Spinal cord (tissue), 10 donors: Measurements from ENCODE around the gene PRICKLE2. TPM values are rescaled to one million over a fixed set of nuclear protein-coding genes. Genes with fewer than 3 reads are reported as not detected.

Experiments
- DNase-seq, 6 donors: peaks; one replicate each; pipeline versions ENCODE4 v3.0.0 to v3.0.0-alpha.2; 2013 to 2015; ENCODE audit warnings: low spot score in 6 of 6, low read depth in 4 of 6
- H3K27ac ChIP-seq: one replicate; pipeline ENCODE4 v1.5.1; 2013; ENCODE audit warnings: low read depth, low read length, control low read depth
- H3K27me3 ChIP-seq: one replicate; pipeline ENCODE4 v1.6.1; 2013; ENCODE audit warnings: low read length; ENCODE audit not compliant: control insufficient read depth, insufficient read depth
- H3K36me3 ChIP-seq: one replicate; pipeline ENCODE4 v1.6.1; 2013; ENCODE audit warnings: low read length; ENCODE audit not compliant: control insufficient read depth, insufficient read depth
- H3K4me1 ChIP-seq: one replicate; pipeline ENCODE4 v1.6.1; 2013; ENCODE audit warnings: low read length; ENCODE audit not compliant: control insufficient read depth, insufficient read depth
- H3K4me3 ChIP-seq: one replicate; pipeline ENCODE4 v1.5.1; 2013; ENCODE audit warnings: low read depth, low read length, control low read depth
- H3K9me3 ChIP-seq: one replicate; pipeline ENCODE4 v1.6.1; 2013; ENCODE audit warnings: low read length; ENCODE audit not compliant: control insufficient read depth, insufficient read depth
- WGBS: methylation state at CpG from one replicate; pipeline ENCODE4 v1.1.5; 2013; ENCODE audit warnings: missing lambda C conversion rate; ENCODE audit not compliant: insufficient coverage; 5-methylcytosine and 5-hydroxymethylcytosine counted together
- polyA plus RNA-seq, 2 donors: library from polyadenylated mRNA; unstranded; fragments of 120-200 nt; gene quantifications; one replicate each; pipeline ENCODE4 v1.2.1, GENCODE V29; 2013; ENCODE audit not compliant: insufficient read length in 2 of 2
- total RNA-seq, 2 donors: library from RNA; depleted of rRNA in 1 of 2; stranded (reverse); fragments of 120-200 nt in 1 of 2; fragments of >200 nt in 1 of 2; gene quantifications; one replicate each; pipeline versions ENCODE4 v1.2.3 to v1.2.4, GENCODE V29; 2013 to 2014
- donor health status: healthy.

PRICKLE2 gene
- total and polyA plus RNA-seq, 4 donors, result 24.2 to 51.3 (median 27.3) TPM

- no peak for DNase-seq
- H3K27ac ChIP-seq, result peak overlapping the region; percentile 54
- no CpG with 5 or more reads among the region's 2 CpGs for WGBS
- H3K27me3 ChIP-seq, result no peaks in the 10 kb centered on the region
- peaks cover 9% of the 10 kb centered on the region for H3K4me1 ChIP-seq
- H3K9me3 ChIP-seq, result no peaks in the 10 kb centered on the region
- H3K4me3 ChIP-seq, result peak overlapping the region; percentile 63
- H3K36me3 ChIP-seq, result no peaks in the 10 kb centered on the region
Measured at GRCh38 chr3:64266983-64267382, 41.7 kb upstream of the PRICKLE2 start.

- Histone ChIP-seq H3K9me3 (no peaks in the 10 kb centered on the region), H3K4me1 (peaks cover 9% of the 10 kb centered on the region)
Measured at GRCh38 chr3:64266065-64266931, 41.0 kb upstream of the PRICKLE2 start.

GRCh38 chr3:64265646-64266045, 40.4 kb upstream of the PRICKLE2 start:
- Histone ChIP-seq H3K4me1 (peaks cover 9% of the 10 kb centered on the region), H3K36me3 (no peaks in the 10 kb centered on the region), H3K27me3 (no peaks in the 10 kb centered on the region), H3K9me3 (no peaks in the 10 kb centered on the region), H3K4me3 (peak overlapping the region; percentile 6), H3K27ac (peak overlapping the region; percentile 54)
- WGBS, result no CpG with 5 or more reads among the region's 3 CpGs
- no peak for DNase-seq

More at GRCh38 chr3:64266065-64266931, 41.0 kb upstream of the PRICKLE2 start:
- Histone ChIP-seq H3K36me3 (no peaks in the 10 kb centered on the region), H3K27ac (peak overlapping the region; percentile 54), H3K4me3 (peak overlapping the region; percentile 63), H3K27me3 (no peaks in the 10 kb centered on the region)
- DNase-seq, result peak in 2 of 6 donors; percentile 36 to 50
- 11% methylated on average over 4 of the region's 7 CpGs for WGBS

GRCh38 chr3:64264501-64265109, 39.3 kb upstream of the PRICKLE2 start:
- H3K4me3 ChIP-seq, result no peak overlapping the region
- no peak for DNase-seq
- 77% methylated on average over 4 of the region's 4 CpGs for WGBS

GRCh38 chr3:64262574-64263114, 37.4 kb upstream of the PRICKLE2 start:
- peaks cover 2% of the 10 kb centered on the region for H3K4me1 ChIP-seq
- no peak overlapping the region for H3K4me3 ChIP-seq
- H3K36me3 ChIP-seq, result no peaks in the 10 kb centered on the region
- no peaks in the 10 kb centered on the region for H3K27me3 ChIP-seq
- no peak overlapping the region for H3K27ac ChIP-seq
- WGBS, result 100% methylated on average over 2 of the region's 4 CpGs
- no peaks in the 10 kb centered on the region for H3K9me3 ChIP-seq
- no peak for DNase-seq

More at GRCh38 chr3:64264501-64265109, 39.3 kb upstream of the PRICKLE2 start:
- no peaks in the 10 kb centered on the region for H3K9me3 ChIP-seq
- H3K27ac ChIP-seq, result no peak overlapping the region
- no peaks in the 10 kb centered on the region for H3K27me3 ChIP-seq
- no peaks in the 10 kb centered on the region for H3K36me3 ChIP-seq
- peaks cover 9% of the 10 kb centered on the region for H3K4me1 ChIP-seq

- Histone ChIP-seq H3K9me3 (no peaks in the 10 kb centered on the region), H3K27ac (peak overlapping the region; percentile 42), H3K4me1 (no peaks in the 10 kb centered on the region), H3K36me3 (no peaks in the 10 kb centered on the region), H3K4me3 (no peak overlapping the region), H3K27me3 (no peaks in the 10 kb centered on the region)
- WGBS, result 50% methylated on average over 1 of the region's 4 CpGs
- no peak for DNase-seq
Measured at GRCh38 chr3:64260431-64260830, 35.2 kb upstream of the PRICKLE2 start.

- no peak overlapping the region for H3K4me3 ChIP-seq
- H3K4me1 ChIP-seq, result no peaks in the 10 kb centered on the region
- no peak overlapping the region for H3K27ac ChIP-seq
- no peaks in the 10 kb centered on the region for H3K27me3 ChIP-seq
- H3K9me3 ChIP-seq, result no peaks in the 10 kb centered on the region
- WGBS, result 80% methylated on average over 1 of the region's 2 CpGs
- H3K36me3 ChIP-seq, result no peaks in the 10 kb centered on the region
- DNase-seq, result peak in 1 of 6 donors; percentile 43
Measured at GRCh38 chr3:64259636-64260035, 34.4 kb upstream of the PRICKLE2 start.

GRCh38 chr3:64257100-64257755, 32.0 kb upstream of the PRICKLE2 start:
- H3K9me3 ChIP-seq, result no peaks in the 10 kb centered on the region
- H3K36me3 ChIP-seq, result no peaks in the 10 kb centered on the region
- DNase-seq, result peak in 2 of 6 donors; percentile 18 to 51
- no peak overlapping the region for H3K27ac ChIP-seq
- H3K27me3 ChIP-seq, result no peaks in the 10 kb centered on the region
- H3K4me3 ChIP-seq, result no peak overlapping the region
- no peaks in the 10 kb centered on the region for H3K4me1 ChIP-seq

GRCh38 chr3:64255741-64256340, 30.6 kb upstream of the PRICKLE2 start:
- peak in 1 of 6 donors; percentile 53 for DNase-seq

More at GRCh38 chr3:64255741-64256340, 30.6 kb upstream of the PRICKLE2 start:
- Histone ChIP-seq H3K4me3 (no peak overlapping the region), H3K4me1 (no peaks in the 10 kb centered on the region), H3K36me3 (no peaks in the 10 kb centered on the region), H3K27me3 (no peaks in the 10 kb centered on the region), H3K27ac (no peak overlapping the region), H3K9me3 (no peaks in the 10 kb centered on the region)
- WGBS, result no CpG with 5 or more reads among the region's 5 CpGs
